Measurements from ENCODE around the gene PLA2G3.
"Not testable (repeated sequence)": the region's sequence is repeated elsewhere in the genome, so short reads cannot be mapped to it uniquely, and the experiment has no call there.

The PLA2G3 gene

GRCh38 chr22:31139866-31140716 lies at the start of gene PLA2G3:
Gene PLA2G3, minus strand, starts transcription at chr22:31140508. Its CDS starts 154 bp downstream, at chr22:31140354.
- no peak for DNase-seq (ENCODE audit: low read depth, low spot score)

- no peak for DNase-seq (ENCODE audit: low read depth, low spot score)
Measured at GRCh38 chr22:31187627-31188026, 47.3 kb upstream of the PLA2G3 start.

GRCh38 chr22:31185056-31185455 lies 44.7 kb upstream of the PLA2G3 start:
- no peak for DNase-seq (ENCODE audit: low read depth, low spot score)

- no peak for DNase-seq (ENCODE audit: low read depth, low spot score)
Measured at GRCh38 chr22:31184015-31184414, 43.7 kb upstream of the PLA2G3 start.

GRCh38 chr22:31179345-31179744 lies 39.0 kb upstream of the PLA2G3 start:
- DNase-seq (ENCODE audit: low read depth, low spot score) = no peak

- no peak for DNase-seq (ENCODE audit: low read depth, low spot score)
Measured at GRCh38 chr22:31178859-31179258, 38.6 kb upstream of the PLA2G3 start.

- DNase-seq (ENCODE audit: low read depth, low spot score) = no peak
Measured at GRCh38 chr22:31177420-31178162, 37.3 kb upstream of the PLA2G3 start.

- no peak for DNase-seq (ENCODE audit: low read depth, low spot score)
Measured at GRCh38 chr22:31176923-31177322, 36.6 kb upstream of the PLA2G3 start.

- no peak for DNase-seq (ENCODE audit: low read depth, low spot score)
Measured at GRCh38 chr22:31173386-31174145, 33.3 kb upstream of the PLA2G3 start.

- not testable (repeated sequence) for DNase-seq (ENCODE audit: low read depth, low spot score)
Measured at GRCh38 chr22:31171734-31172133, 31.4 kb upstream of the PLA2G3 start.

- DNase-seq (ENCODE audit: low read depth, low spot score) = no peak
Measured at GRCh38 chr22:31170971-31171370, 30.7 kb upstream of the PLA2G3 start.

GRCh38 chr22:31162015-31162765 lies 21.9 kb upstream of the PLA2G3 start:
- no peak for DNase-seq (ENCODE audit: low read depth, low spot score)

GRCh38 chr22:31161386-31161785 lies 21.1 kb upstream of the PLA2G3 start:
- DNase-seq (ENCODE audit: low read depth, low spot score) = no peak

- DNase-seq (ENCODE audit: low read depth, low spot score) = no peak
Measured at GRCh38 chr22:31160328-31160978, 20.1 kb upstream of the PLA2G3 start.

GRCh38 chr22:31155422-31155821 lies 15.1 kb upstream of the PLA2G3 start:
- no peak for DNase-seq (ENCODE audit: low read depth, low spot score)

GRCh38 chr22:31154975-31155374 lies 14.7 kb upstream of the PLA2G3 start:
- no peak for DNase-seq (ENCODE audit: low read depth, low spot score)

GRCh38 chr22:31153357-31153756 lies 13.0 kb upstream of the PLA2G3 start:
- DNase-seq (ENCODE audit: low read depth, low spot score) = no peak

- no peak for DNase-seq (ENCODE audit: low read depth, low spot score)
Measured at GRCh38 chr22:31151872-31152271, 11.6 kb upstream of the PLA2G3 start.

GRCh38 chr22:31150615-31151014 lies 10.3 kb upstream of the PLA2G3 start:
- no peak for DNase-seq (ENCODE audit: low read depth, low spot score)

- DNase-seq (ENCODE audit: low read depth, low spot score) = no peak
Measured at GRCh38 chr22:31148953-31149627, 8.8 kb upstream of the PLA2G3 start.

Measured in activated CD4-positive, CD25-positive, alpha-beta regulatory T cell treated with anti-CD3 and anti-CD28 coated beads, Interleukin-2, amount 50 U/mL, for 16 hours (primary cell).